ENCODE data around the gene PLXNC1.

The PLXNC1 gene

GRCh38 chr12:94230357-94230905 lies 82.1 kb downstream of the PLXNC1 start:
- no peak for DNase-seq (ENCODE audit: low read depth)
- Histone ChIP-seq H3K9ac (ENCODE audit: low read length) (no peak overlapping the region), H3K4me3 (ENCODE audit: low read length) (no peak overlapping the region), H3K4me1 (ENCODE audit: control insufficient read depth, insufficient read depth, low read length) (no peaks in the 10 kb centered on the region), H3K9me3 (ENCODE audit: control insufficient read depth, low read length) (no peaks in the 10 kb centered on the region), H3K27me3 (replicated peaks; ENCODE audit: control insufficient read depth, insufficient read depth, low read length) (peaks cover 8% of the 10 kb centered on the region), H3K36me3 (ENCODE audit: control insufficient read depth, insufficient read depth, low read length, severe bottlenecking) (no peaks in the 10 kb centered on the region)

DNA sequence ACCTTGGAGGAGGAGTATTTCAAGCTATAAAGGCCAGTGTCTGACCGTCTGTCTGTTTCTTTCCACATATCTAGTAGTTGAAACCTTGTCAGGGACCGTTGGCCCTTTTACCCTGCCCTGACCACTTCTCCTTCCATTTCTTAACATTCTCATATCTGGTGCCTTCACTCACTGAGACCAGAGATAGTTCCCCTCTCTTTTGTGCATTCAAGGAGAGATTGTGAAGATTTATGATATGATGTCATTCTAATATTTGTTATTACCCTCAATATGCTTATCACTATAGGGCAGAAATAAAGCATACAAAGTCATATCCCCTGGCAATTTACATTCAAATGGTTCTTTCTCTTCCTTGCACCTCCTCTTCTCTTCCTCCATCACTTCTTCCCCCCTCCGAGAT lies 83.3 kb downstream of the PLXNC1 start:
- Histone ChIP-seq H3K4me1 (ENCODE audit: control insufficient read depth, insufficient read depth, low read length) (no peaks in the 10 kb centered on the region), H3K36me3 (ENCODE audit: control insufficient read depth, insufficient read depth, low read length, severe bottlenecking) (no peaks in the 10 kb centered on the region), H3K4me3 (ENCODE audit: low read length) (no peak overlapping the region), H3K9ac (ENCODE audit: low read length) (no peak overlapping the region), H3K27me3 (replicated peaks; ENCODE audit: control insufficient read depth, insufficient read depth, low read length) (peaks cover 5% of the 10 kb centered on the region), H3K9me3 (ENCODE audit: control insufficient read depth, low read length) (no peaks in the 10 kb centered on the region)
- DNase-seq (ENCODE audit: low read depth): no peak

GRCh38 chr12:94235848-94236247 lies 87.5 kb downstream of the PLXNC1 start:
- no peak for DNase-seq (ENCODE audit: low read depth)
- Histone ChIP-seq H3K9me3 (ENCODE audit: control insufficient read depth, low read length) (no peaks in the 10 kb centered on the region), H3K27me3 (replicated peaks; ENCODE audit: control insufficient read depth, insufficient read depth, low read length) (peaks cover 2% of the 10 kb centered on the region), H3K4me1 (ENCODE audit: control insufficient read depth, insufficient read depth, low read length) (no peaks in the 10 kb centered on the region), H3K36me3 (ENCODE audit: control insufficient read depth, insufficient read depth, low read length, severe bottlenecking) (no peaks in the 10 kb centered on the region), H3K4me3 (ENCODE audit: low read length) (no peak overlapping the region), H3K9ac (ENCODE audit: low read length) (no peak overlapping the region)

DNA sequence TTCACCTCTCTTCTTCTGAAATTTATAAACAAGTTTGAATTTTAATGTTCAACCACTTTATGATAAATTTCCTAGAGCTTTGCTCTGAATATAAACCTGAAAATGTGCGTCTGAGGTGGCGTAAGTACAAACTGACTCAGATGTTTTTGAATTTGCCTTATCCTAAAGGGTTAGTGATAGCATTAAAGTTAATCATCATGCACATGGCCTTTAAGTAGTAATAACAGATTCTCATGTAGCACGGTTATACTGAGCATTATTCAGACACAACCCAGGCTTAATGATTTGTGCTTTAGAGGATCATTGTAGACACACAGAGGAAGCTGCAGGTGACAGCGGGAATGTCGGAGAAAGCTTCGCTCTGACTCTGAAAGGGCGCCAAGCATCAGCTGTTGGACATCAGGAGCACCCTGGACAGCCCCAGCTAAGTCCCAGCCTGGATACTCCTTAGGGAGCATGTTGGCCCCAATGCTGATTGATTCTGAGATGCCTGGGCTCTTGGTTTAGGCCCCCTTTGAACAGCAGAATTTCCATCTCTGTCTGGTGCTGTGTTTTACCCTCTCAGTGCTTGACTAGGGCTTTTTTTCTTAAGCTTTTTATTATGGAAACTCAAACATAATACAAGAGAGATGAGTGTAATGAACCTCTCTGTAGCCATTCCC lies 91.1 kb downstream of the PLXNC1 start:
- H3K36me3 ChIP-seq (ENCODE audit: control insufficient read depth, insufficient read depth, low read length, severe bottlenecking): no peaks in the 10 kb centered on the region
- no peak overlapping the region for H3K9ac ChIP-seq (ENCODE audit: low read length)
- no peak for DNase-seq (ENCODE audit: low read depth)
- H3K9me3 ChIP-seq (ENCODE audit: control insufficient read depth, low read length): no peaks in the 10 kb centered on the region
- H3K27me3 ChIP-seq (replicated peaks; ENCODE audit: control insufficient read depth, insufficient read depth, low read length): no peaks in the 10 kb centered on the region
- no peaks in the 10 kb centered on the region for H3K4me1 ChIP-seq (ENCODE audit: control insufficient read depth, insufficient read depth, low read length)
- H3K4me3 ChIP-seq (ENCODE audit: low read length): no peak overlapping the region

GRCh38 chr12:94240171-94240570 lies 91.8 kb downstream of the PLXNC1 start:
- H3K27me3 ChIP-seq (replicated peaks; ENCODE audit: control insufficient read depth, insufficient read depth, low read length): no peaks in the 10 kb centered on the region
- H3K4me3 ChIP-seq (ENCODE audit: low read length): no peak overlapping the region
- no peaks in the 10 kb centered on the region for H3K4me1 ChIP-seq (ENCODE audit: control insufficient read depth, insufficient read depth, low read length)
- no peaks in the 10 kb centered on the region for H3K9me3 ChIP-seq (ENCODE audit: control insufficient read depth, low read length)
- DNase-seq (ENCODE audit: low read depth): no peak
- H3K36me3 ChIP-seq (ENCODE audit: control insufficient read depth, insufficient read depth, low read length, severe bottlenecking): no peaks in the 10 kb centered on the region
- no peak overlapping the region for H3K9ac ChIP-seq (ENCODE audit: low read length)

DNA sequence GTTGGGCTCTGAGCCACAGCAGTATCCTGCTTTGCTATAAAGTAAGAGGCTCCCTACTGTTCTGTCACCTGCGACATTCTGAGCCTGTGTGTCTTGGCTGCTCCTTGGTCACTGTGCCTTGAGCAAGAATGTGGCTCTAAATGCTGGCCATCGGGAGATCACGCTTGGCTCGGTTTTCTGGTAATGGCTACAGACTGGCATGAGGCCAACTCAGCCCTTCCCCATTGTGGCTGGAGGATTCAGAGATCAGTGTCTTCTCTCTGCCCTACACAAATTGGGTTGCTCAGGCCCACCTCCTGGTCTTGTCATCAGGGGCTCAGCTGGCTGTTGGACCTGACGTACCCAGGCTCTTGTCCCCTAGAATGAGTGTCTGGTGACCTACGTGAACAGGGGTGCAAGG lies 94.5 kb downstream of the PLXNC1 start:
- Histone ChIP-seq H3K9ac (ENCODE audit: low read length) (no peak overlapping the region), H3K36me3 (ENCODE audit: control insufficient read depth, insufficient read depth, low read length, severe bottlenecking) (no peaks in the 10 kb centered on the region), H3K4me1 (ENCODE audit: control insufficient read depth, insufficient read depth, low read length) (no peaks in the 10 kb centered on the region), H3K27me3 (replicated peaks; ENCODE audit: control insufficient read depth, insufficient read depth, low read length) (peaks cover 7% of the 10 kb centered on the region), H3K4me3 (ENCODE audit: low read length) (no peak overlapping the region), H3K9me3 (ENCODE audit: control insufficient read depth, low read length) (no peaks in the 10 kb centered on the region)
- DNase-seq (ENCODE audit: low read depth): no peak

- no peak overlapping the region for H3K4me3 ChIP-seq (ENCODE audit: low read length)
- no peak overlapping the region for H3K9ac ChIP-seq (ENCODE audit: low read length)
- DNase-seq (ENCODE audit: low read depth): no peak
- H3K27me3 ChIP-seq (replicated peaks; ENCODE audit: control insufficient read depth, insufficient read depth, low read length): peaks cover 7% of the 10 kb centered on the region
- H3K9me3 ChIP-seq (ENCODE audit: control insufficient read depth, low read length): no peaks in the 10 kb centered on the region
- H3K36me3 ChIP-seq (ENCODE audit: control insufficient read depth, insufficient read depth, low read length, severe bottlenecking): no peaks in the 10 kb centered on the region
- no peaks in the 10 kb centered on the region for H3K4me1 ChIP-seq (ENCODE audit: control insufficient read depth, insufficient read depth, low read length)
Observed at GRCh38 chr12:94244165-94245133, 96.1 kb downstream of the PLXNC1 start.

DNA sequence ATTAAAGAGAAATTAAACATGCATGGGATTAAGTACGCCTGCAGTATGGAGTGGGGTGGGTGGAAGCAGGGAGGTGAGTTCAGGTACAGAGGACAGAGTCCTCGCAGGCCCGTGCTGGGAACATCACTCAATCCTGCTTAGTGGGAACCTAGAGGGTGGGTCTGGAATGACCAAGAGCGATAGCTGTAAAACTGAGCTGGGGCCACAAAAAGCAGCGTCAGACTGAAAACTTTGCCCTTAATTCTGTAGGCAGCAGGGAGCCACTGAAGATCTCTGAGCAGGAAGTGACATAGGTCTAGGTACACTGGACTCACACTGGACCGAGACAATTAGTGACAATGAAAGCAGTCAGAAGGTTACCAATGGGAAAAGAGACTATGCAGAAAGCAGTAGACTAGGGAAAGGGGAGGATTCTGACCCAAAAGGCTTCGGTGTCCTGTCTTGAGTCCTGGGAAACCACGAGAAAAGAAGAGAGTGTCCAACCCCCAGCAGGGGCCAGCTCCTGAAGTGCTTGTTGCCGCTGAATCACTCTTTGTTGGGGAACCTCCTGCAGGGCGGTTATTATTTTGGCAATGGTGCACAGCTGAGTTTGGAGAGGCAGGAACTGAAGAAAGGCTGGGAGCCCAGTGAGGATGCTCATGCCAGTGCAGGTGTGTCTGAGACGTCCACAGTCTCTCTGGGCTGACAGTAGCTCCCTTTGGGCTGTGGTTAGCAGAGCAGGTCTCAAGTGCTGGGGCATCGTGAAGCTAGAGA lies 97.4 kb downstream of the PLXNC1 start:
- H3K27me3 ChIP-seq (replicated peaks; ENCODE audit: control insufficient read depth, insufficient read depth, low read length): peaks cover 7% of the 10 kb centered on the region
- H3K9ac ChIP-seq (ENCODE audit: low read length): no peak overlapping the region
- DNase-seq (ENCODE audit: low read depth): no peak
- no peaks in the 10 kb centered on the region for H3K4me1 ChIP-seq (ENCODE audit: control insufficient read depth, insufficient read depth, low read length)
- H3K4me3 ChIP-seq (ENCODE audit: low read length): no peak overlapping the region
- no peaks in the 10 kb centered on the region for H3K9me3 ChIP-seq (ENCODE audit: control insufficient read depth, low read length)
- no peaks in the 10 kb centered on the region for H3K36me3 ChIP-seq (ENCODE audit: control insufficient read depth, insufficient read depth, low read length, severe bottlenecking)

DNA sequence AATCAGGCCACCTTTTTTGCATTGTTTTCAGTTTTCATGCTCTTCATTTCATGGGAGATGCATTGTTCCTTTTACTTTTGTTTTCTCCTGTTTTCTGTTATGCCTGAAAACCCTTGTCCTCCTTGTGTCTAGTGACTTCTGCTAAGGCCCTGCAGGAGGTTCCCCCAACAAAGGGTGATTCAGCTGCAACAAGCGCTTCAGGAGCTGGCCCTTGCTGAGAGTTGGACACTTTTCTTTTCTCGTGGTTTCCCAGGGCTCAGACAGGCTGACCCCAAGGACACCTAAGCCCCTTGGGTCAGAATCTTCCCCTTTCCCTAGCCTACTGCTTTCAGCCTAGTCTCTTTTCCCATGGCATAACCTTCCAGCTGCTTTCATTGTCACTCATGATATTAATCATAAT lies 98.9 kb downstream of the PLXNC1 start:
- Histone ChIP-seq H3K36me3 (ENCODE audit: control insufficient read depth, insufficient read depth, low read length, severe bottlenecking) (no peaks in the 10 kb centered on the region), H3K4me3 (ENCODE audit: low read length) (no peak overlapping the region), H3K4me1 (ENCODE audit: control insufficient read depth, insufficient read depth, low read length) (no peaks in the 10 kb centered on the region), H3K9me3 (ENCODE audit: control insufficient read depth, low read length) (no peaks in the 10 kb centered on the region), H3K9ac (ENCODE audit: low read length) (no peak overlapping the region), H3K27me3 (replicated peaks; ENCODE audit: control insufficient read depth, insufficient read depth, low read length) (peaks cover 7% of the 10 kb centered on the region)
- no peak for DNase-seq (ENCODE audit: low read depth)

DNA sequence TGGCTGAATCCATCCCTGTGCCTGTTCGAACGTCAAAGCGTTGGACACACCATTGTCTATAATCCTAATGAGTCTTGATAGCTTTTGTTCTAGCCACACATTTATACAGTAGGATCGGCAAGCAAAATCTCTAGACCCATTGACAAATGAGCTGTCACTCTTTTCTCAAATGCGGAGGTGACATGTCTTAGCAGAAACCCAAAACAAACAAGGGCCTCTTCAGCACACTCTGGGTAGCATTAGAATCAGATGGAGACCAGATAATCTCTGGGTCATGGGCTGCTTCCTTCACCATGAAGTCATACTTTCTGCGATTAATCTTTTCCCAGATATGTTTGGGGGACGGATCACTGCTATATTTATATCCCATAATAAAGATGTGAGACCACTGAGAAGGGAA lies 100.2 kb downstream of the PLXNC1 start:
- DNase-seq (ENCODE audit: low read depth): no peak
- H3K4me3 ChIP-seq (ENCODE audit: low read length): no peak overlapping the region
- no peaks in the 10 kb centered on the region for H3K9me3 ChIP-seq (ENCODE audit: control insufficient read depth, low read length)
- no peak overlapping the region for H3K9ac ChIP-seq (ENCODE audit: low read length)
- H3K4me1 ChIP-seq (ENCODE audit: control insufficient read depth, insufficient read depth, low read length): no peaks in the 10 kb centered on the region
- no peaks in the 10 kb centered on the region for H3K36me3 ChIP-seq (ENCODE audit: control insufficient read depth, insufficient read depth, low read length, severe bottlenecking)
- peaks cover 7% of the 10 kb centered on the region for H3K27me3 ChIP-seq (replicated peaks; ENCODE audit: control insufficient read depth, insufficient read depth, low read length)

GRCh38 chr12:94250130-94250529 lies 101.8 kb downstream of the PLXNC1 start:
- Histone ChIP-seq H3K4me1 (ENCODE audit: control insufficient read depth, insufficient read depth, low read length) (no peaks in the 10 kb centered on the region), H3K4me3 (ENCODE audit: low read length) (no peak overlapping the region), H3K9ac (ENCODE audit: low read length) (no peak overlapping the region), H3K27me3 (replicated peaks; ENCODE audit: control insufficient read depth, insufficient read depth, low read length) (peaks cover 7% of the 10 kb centered on the region), H3K9me3 (ENCODE audit: control insufficient read depth, low read length) (no peaks in the 10 kb centered on the region), H3K36me3 (ENCODE audit: control insufficient read depth, insufficient read depth, low read length, severe bottlenecking) (no peaks in the 10 kb centered on the region)
- no peak for DNase-seq (ENCODE audit: low read depth)

Measured in adipocyte (in vitro differentiated cells).